ENCODE data around the gene EPHA8. TPM values are rescaled to one million over a fixed set of nuclear protein-coding genes. Genes with fewer than 3 reads are reported as not detected.

EPHA8 gene
- total RNA-seq, 2 experiments from 2014 or later, result not detected

GRCh38 chr1:22601610-22602009 lies 38.3 kb downstream of the EPHA8 start:
- H3K27ac Mint-ChIP-seq, result no peak overlapping the region
- no peaks in the 10 kb centered on the region for H3K36me3 ChIP-seq (ENCODE audit: insufficient read depth, low read length)
- no peak overlapping the region for H3K4me3 ChIP-seq (ENCODE audit: low read length)
- no peak overlapping the region for H3K27ac ChIP-seq (ENCODE audit: low read depth in 1 of 2, low read length in 2 of 2)
- no peaks in the 10 kb centered on the region for H3K4me1 Mint-ChIP-seq (ENCODE audit: low read depth)
- intact Hi-C loops (cut with DNase I, micrococcal nuclease), result no loop called here
- H3K9me3 Mint-ChIP-seq, result no peaks in the 10 kb centered on the region
- H3K4me3 Mint-ChIP-seq, result no peak overlapping the region
- POLR2A ChIA-PET, result no interaction called here
- DNase-seq, result no peak
- no peaks in the 10 kb centered on the region for H3K4me1 ChIP-seq (ENCODE audit: insufficient read depth, low read length)
- H3K27me3 Mint-ChIP-seq, result peaks cover 34% of the 10 kb centered on the region
- no peaks in the 10 kb centered on the region for H3K36me3 Mint-ChIP-seq (ENCODE audit: low read depth)
- ATAC-seq (ENCODE audit: poor library complexity), result no peak
- TF ChIP-seq, protein P1, sequence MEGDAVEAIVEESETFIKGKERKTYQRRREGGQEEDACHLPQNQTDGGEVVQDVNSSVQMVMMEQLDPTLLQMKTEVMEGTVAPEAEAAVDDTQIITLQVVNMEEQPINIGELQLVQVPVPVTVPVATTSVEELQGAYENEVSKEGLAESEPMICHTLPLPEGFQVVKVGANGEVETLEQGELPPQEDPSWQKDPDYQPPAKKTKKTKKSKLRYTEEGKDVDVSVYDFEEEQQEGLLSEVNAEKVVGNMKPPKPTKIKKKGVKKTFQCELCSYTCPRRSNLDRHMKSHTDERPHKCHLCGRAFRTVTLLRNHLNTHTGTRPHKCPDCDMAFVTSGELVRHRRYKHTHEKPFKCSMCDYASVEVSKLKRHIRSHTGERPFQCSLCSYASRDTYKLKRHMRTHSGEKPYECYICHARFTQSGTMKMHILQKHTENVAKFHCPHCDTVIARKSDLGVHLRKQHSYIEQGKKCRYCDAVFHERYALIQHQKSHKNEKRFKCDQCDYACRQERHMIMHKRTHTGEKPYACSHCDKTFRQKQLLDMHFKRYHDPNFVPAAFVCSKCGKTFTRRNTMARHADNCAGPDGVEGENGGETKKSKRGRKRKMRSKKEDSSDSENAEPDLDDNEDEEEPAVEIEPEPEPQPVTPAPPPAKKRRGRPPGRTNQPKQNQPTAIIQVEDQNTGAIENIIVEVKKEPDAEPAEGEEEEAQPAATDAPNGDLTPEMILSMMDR (IDR thresholded peaks at IDR 0.05), result no peak
- CTCF ChIA-PET, result no interaction called here
- H3K27me3 ChIP-seq (ENCODE audit: control insufficient read depth in 1 of 2, insufficient read depth in 2 of 2, low read length in 2 of 2), result peaks cover 7 to 11% of the 10 kb centered on the region in 2 experiments
- H3K9me3 ChIP-seq (ENCODE audit: control insufficient read depth in 1 of 2, insufficient read depth in 1 of 2, low read length in 2 of 2), result no peaks in the 10 kb centered on the region

DNA sequence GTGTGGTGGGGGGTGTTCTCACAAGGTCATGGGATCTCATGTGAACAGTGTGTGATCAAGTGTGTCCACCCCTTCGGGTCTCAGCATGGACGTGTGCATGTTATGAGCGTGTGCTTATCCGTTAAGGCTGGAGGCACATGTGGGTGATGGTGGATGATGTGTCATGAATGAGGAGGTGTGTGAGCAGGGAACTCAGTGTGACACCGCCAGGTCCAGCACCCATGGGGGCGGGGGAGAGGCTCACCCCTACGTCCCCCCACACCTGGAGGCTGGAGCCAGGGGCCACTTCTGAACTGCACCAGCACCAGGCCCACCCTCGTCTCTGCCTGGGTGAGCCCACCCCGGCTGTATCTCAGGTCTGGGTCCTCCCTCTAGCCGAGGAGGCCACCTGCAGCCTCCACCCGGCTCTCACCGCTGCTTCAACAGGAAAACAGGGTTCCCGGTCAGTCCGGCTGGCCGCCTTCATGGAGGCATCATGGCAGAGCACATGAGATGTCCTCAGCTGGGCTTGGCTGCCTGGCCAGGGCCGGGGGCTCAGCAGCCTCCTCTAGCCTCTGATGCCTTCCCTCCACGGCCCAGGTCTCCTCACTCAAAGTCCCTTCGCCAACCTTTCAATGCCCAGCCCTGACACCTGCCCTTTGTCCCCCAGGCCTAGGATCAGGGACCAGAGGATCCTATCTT lies 38.9 kb downstream of the EPHA8 start:
- Histone ChIP-seq H3K27ac (ENCODE audit: low read depth in 1 of 2, low read length in 2 of 2) (no peak overlapping the region), H3K4me3 (ENCODE audit: low read length) (no peak overlapping the region), H3K4me1 (ENCODE audit: insufficient read depth, low read length) (no peaks in the 10 kb centered on the region), H3K36me3 (ENCODE audit: insufficient read depth, low read length) (no peaks in the 10 kb centered on the region), H3K9me3 (ENCODE audit: control insufficient read depth in 1 of 2, insufficient read depth in 1 of 2, low read length in 2 of 2) (no peaks in the 10 kb centered on the region), H3K27me3 (ENCODE audit: control insufficient read depth in 1 of 2, insufficient read depth in 2 of 2, low read length in 2 of 2) (peaks cover 8 to 11% of the 10 kb centered on the region in 2 experiments)
- no peaks in the 10 kb centered on the region for H3K4me1 Mint-ChIP-seq (ENCODE audit: low read depth)
- intact Hi-C loops (cut with DNase I, micrococcal nuclease), result no loop called here
- H3K27ac Mint-ChIP-seq, result no peak overlapping the region
- H3K27me3 Mint-ChIP-seq, result peaks cover 40% of the 10 kb centered on the region
- ATAC-seq (ENCODE audit: poor library complexity), result no peak
- POLR2A ChIA-PET, result no interaction called here
- H3K9me3 Mint-ChIP-seq, result no peaks in the 10 kb centered on the region
- TF ChIP-seq, protein P1 (IDR thresholded peaks at IDR 0.05), result no peak
- DNase-seq, result no peak
- no peak overlapping the region for H3K4me3 Mint-ChIP-seq
- H3K36me3 Mint-ChIP-seq (ENCODE audit: low read depth), result no peaks in the 10 kb centered on the region
- CTCF ChIA-PET, result no interaction called here

DNA sequence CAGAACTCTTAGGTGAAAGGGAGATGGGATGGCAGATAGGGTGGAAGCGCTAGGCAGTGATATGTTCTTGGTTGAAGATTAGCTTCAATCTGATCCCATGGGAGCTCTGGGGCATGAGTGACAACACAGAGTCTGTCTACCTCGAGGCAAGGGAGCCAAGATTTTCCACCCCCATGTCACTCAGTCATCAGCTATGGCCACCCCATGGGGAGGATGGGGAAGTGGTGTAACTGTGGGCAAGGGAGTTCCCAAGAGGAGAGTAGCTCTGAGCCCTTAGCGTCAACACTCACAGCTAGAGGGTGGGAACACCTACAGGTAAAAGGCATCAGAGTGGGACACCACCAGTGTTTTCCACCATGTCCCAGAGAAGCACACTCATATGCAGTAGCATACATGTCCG lies 42.9 kb downstream of the EPHA8 start:
- no peak for DNase-seq
- H3K36me3 ChIP-seq (ENCODE audit: insufficient read depth, low read length), result no peaks in the 10 kb centered on the region
- peaks cover 18 to 21% of the 10 kb centered on the region in 2 experiments for H3K27me3 ChIP-seq (ENCODE audit: control insufficient read depth in 1 of 2, insufficient read depth in 2 of 2, low read length in 2 of 2)
- intact Hi-C loops (cut with DNase I, micrococcal nuclease), result no loop called here
- Mint-ChIP-seq H3K9me3 (no peaks in the 10 kb centered on the region), H3K27ac (no peak overlapping the region), H3K4me3 (no peak overlapping the region), H3K27me3 (peaks cover 77% of the 10 kb centered on the region), H3K4me1 (ENCODE audit: low read depth) (no peaks in the 10 kb centered on the region), H3K36me3 (ENCODE audit: low read depth) (no peaks in the 10 kb centered on the region)
- H3K27ac ChIP-seq (ENCODE audit: low read depth in 1 of 2, low read length in 2 of 2), result no peak overlapping the region
- H3K9me3 ChIP-seq (ENCODE audit: control insufficient read depth in 1 of 2, insufficient read depth in 1 of 2, low read length in 2 of 2), result no peaks in the 10 kb centered on the region
- no peak for ATAC-seq (ENCODE audit: poor library complexity)
- H3K4me1 ChIP-seq (ENCODE audit: insufficient read depth, low read length), result no peaks in the 10 kb centered on the region
- POLR2A ChIA-PET, result no interaction called here
- TF ChIP-seq, protein P1 (IDR thresholded peaks at IDR 0.05), result no peak
- no peak overlapping the region for H3K4me3 ChIP-seq (ENCODE audit: low read length)
- CTCF ChIA-PET, result no interaction called here

Measured in CD4-positive, alpha-beta T cell (primary cell).